ENCODE data around the gene RTEL1. TPM values are rescaled to one million over a fixed set of nuclear protein-coding genes. Genes with fewer than 3 reads are reported as not detected.
"Not testable (repeated sequence)": the region's sequence is repeated elsewhere in the genome, so short reads cannot be mapped to it uniquely, and the experiment has no call there.

Gene RTEL1
- total RNA-seq, 3 donors from 2014 or later (not counting 1 experiment from before 2014, with no cell fraction given) = 36.3 to 52.0 (median 40.4) TPM

GRCh38 chr20:63664861-63665594, 6.9 kb downstream of the RTEL1 start:
- no peak for TF ChIP-seq CTCF (IDR thresholded peaks at IDR 0.05)
- Histone ChIP-seq H3K36me3 (ENCODE audit: control insufficient read depth, insufficient read depth, low read length) (peaks cover 17% of the 10 kb centered on the region), H3K9me3 (ENCODE audit: control insufficient read depth, insufficient read depth, low read length) (no peaks in the 10 kb centered on the region), H3K4me3 (ENCODE audit: low read length) (no peak overlapping the region), H3K27me3 (ENCODE audit: control insufficient read depth, insufficient read depth, low read length) (no peaks in the 10 kb centered on the region), H3K4me1 (ENCODE audit: control insufficient read depth, insufficient read depth, low read length) (no peaks in the 10 kb centered on the region), H3K27ac (ENCODE audit: low read length) (no peak overlapping the region)
- intact Hi-C loops (cut with micrococcal nuclease) = no loop called here
- whole genome bisulfite sequencing (ENCODE audit: insufficient coverage) = 91% methylated on average over 18 of the region's 18 CpGs
- ATAC-seq = no peak
- no peak overlapping the region for H3K27ac Mint-ChIP-seq
- no peaks in the 10 kb centered on the region for H3K36me3 Mint-ChIP-seq
- no peak overlapping the region for H3K4me3 Mint-ChIP-seq
- no peaks in the 10 kb centered on the region for H3K4me1 Mint-ChIP-seq
- H3K9me3 Mint-ChIP-seq = no peaks in the 10 kb centered on the region
- no peak for DNase-seq
- H3K27me3 Mint-ChIP-seq (ENCODE audit: low read depth in 2 of 2) = no peaks in the 10 kb centered on the region

GRCh38 chr20:63665708-63666107, 7.6 kb downstream of the RTEL1 start:
- no peaks in the 10 kb centered on the region for H3K4me1 Mint-ChIP-seq
- intact Hi-C loops (cut with micrococcal nuclease) = no loop called here
- DNase-seq = no peak
- no peaks in the 10 kb centered on the region for H3K9me3 ChIP-seq (ENCODE audit: control insufficient read depth, insufficient read depth, low read length)
- H3K27ac ChIP-seq (ENCODE audit: low read length) = no peak overlapping the region
- H3K9me3 Mint-ChIP-seq = no peaks in the 10 kb centered on the region
- 97% methylated on average over 14 of the region's 14 CpGs for WGBS (ENCODE audit: insufficient coverage)
- H3K27me3 Mint-ChIP-seq (ENCODE audit: low read depth in 2 of 2) = no peaks in the 10 kb centered on the region
- H3K27me3 ChIP-seq (ENCODE audit: control insufficient read depth, insufficient read depth, low read length) = no peaks in the 10 kb centered on the region
- H3K36me3 Mint-ChIP-seq = no peaks in the 10 kb centered on the region
- no peak overlapping the region for H3K4me3 ChIP-seq (ENCODE audit: low read length)
- no peak for ATAC-seq
- no peak overlapping the region for H3K4me3 Mint-ChIP-seq
- no peaks in the 10 kb centered on the region for H3K4me1 ChIP-seq (ENCODE audit: control insufficient read depth, insufficient read depth, low read length)
- peaks cover 17% of the 10 kb centered on the region for H3K36me3 ChIP-seq (ENCODE audit: control insufficient read depth, insufficient read depth, low read length)
- no peak overlapping the region for H3K27ac Mint-ChIP-seq
- no peak for TF ChIP-seq CTCF (IDR thresholded peaks at IDR 0.05)

- TF ChIP-seq CTCF (IDR thresholded peaks at IDR 0.05) = no peak
- no peaks in the 10 kb centered on the region for H3K27me3 Mint-ChIP-seq (ENCODE audit: low read depth in 2 of 2)
- no peaks in the 10 kb centered on the region for H3K36me3 Mint-ChIP-seq
- H3K27ac Mint-ChIP-seq = no peak overlapping the region
- WGBS (ENCODE audit: insufficient coverage) = 96% methylated on average over 16 of the region's 16 CpGs
- H3K4me3 ChIP-seq (ENCODE audit: low read length) = no peak overlapping the region
- H3K4me1 Mint-ChIP-seq = no peaks in the 10 kb centered on the region
- H3K9me3 ChIP-seq (ENCODE audit: control insufficient read depth, insufficient read depth, low read length) = no peaks in the 10 kb centered on the region
- intact Hi-C loops (cut with micrococcal nuclease) = no loop called here
- no peak overlapping the region for H3K27ac ChIP-seq (ENCODE audit: low read length)
- no peak for ATAC-seq
- H3K4me3 Mint-ChIP-seq = no peak overlapping the region
- no peaks in the 10 kb centered on the region for H3K4me1 ChIP-seq (ENCODE audit: control insufficient read depth, insufficient read depth, low read length)
- H3K27me3 ChIP-seq (ENCODE audit: control insufficient read depth, insufficient read depth, low read length) = no peaks in the 10 kb centered on the region
- peaks cover 15% of the 10 kb centered on the region for H3K36me3 ChIP-seq (ENCODE audit: control insufficient read depth, insufficient read depth, low read length)
- H3K9me3 Mint-ChIP-seq = no peaks in the 10 kb centered on the region
- DNase-seq = no peak
Observed at GRCh38 chr20:63667858-63668257, 9.7 kb downstream of the RTEL1 start.

- no peaks in the 10 kb centered on the region for H3K4me1 ChIP-seq (ENCODE audit: control insufficient read depth, insufficient read depth, low read length)
- H3K4me3 Mint-ChIP-seq = no peak overlapping the region
- intact Hi-C loops (cut with micrococcal nuclease) = no loop called here
- no peaks in the 10 kb centered on the region for H3K27me3 Mint-ChIP-seq (ENCODE audit: low read depth in 2 of 2)
- H3K27ac ChIP-seq (ENCODE audit: low read length) = no peak overlapping the region
- no peaks in the 10 kb centered on the region for H3K9me3 Mint-ChIP-seq
- H3K4me3 ChIP-seq (ENCODE audit: low read length) = no peak overlapping the region
- no peaks in the 10 kb centered on the region for H3K4me1 Mint-ChIP-seq
- WGBS (ENCODE audit: insufficient coverage) = 97% methylated on average over 11 of the region's 11 CpGs
- no peaks in the 10 kb centered on the region for H3K36me3 Mint-ChIP-seq
- no peaks in the 10 kb centered on the region for H3K27me3 ChIP-seq (ENCODE audit: control insufficient read depth, insufficient read depth, low read length)
- no peak overlapping the region for H3K27ac Mint-ChIP-seq
- ATAC-seq (no peak), DNase-seq (no peak)
- TF ChIP-seq CTCF (IDR thresholded peaks at IDR 0.05) = no peak
- no peaks in the 10 kb centered on the region for H3K9me3 ChIP-seq (ENCODE audit: control insufficient read depth, insufficient read depth, low read length)
- peaks cover 15% of the 10 kb centered on the region for H3K36me3 ChIP-seq (ENCODE audit: control insufficient read depth, insufficient read depth, low read length)
Observed at GRCh38 chr20:63668351-63668750, 10.2 kb downstream of the RTEL1 start.

- intact Hi-C loops (cut with micrococcal nuclease); H3K27ac Mint-ChIP-seq; ATAC-seq; H3K9me3 Mint-ChIP-seq; H3K27me3 Mint-ChIP-seq (ENCODE audit: low read depth in 2 of 2); DNase-seq; H3K4me1 Mint-ChIP-seq; H3K4me3 Mint-ChIP-seq; H3K4me3 ChIP-seq (ENCODE audit: low read length); H3K36me3 Mint-ChIP-seq; H3K4me1 ChIP-seq (ENCODE audit: control insufficient read depth, insufficient read depth, low read length); H3K27ac ChIP-seq (ENCODE audit: low read length); H3K27me3 ChIP-seq (ENCODE audit: control insufficient read depth, insufficient read depth, low read length); H3K9me3 ChIP-seq (ENCODE audit: control insufficient read depth, insufficient read depth, low read length): not testable (repeated sequence)
- peaks cover 14% of the 10 kb centered on the region for H3K36me3 ChIP-seq (ENCODE audit: control insufficient read depth, insufficient read depth, low read length)
- WGBS (ENCODE audit: insufficient coverage) = 98% methylated on average over 12 of the region's 12 CpGs
Observed at GRCh38 chr20:63671695-63672094, 13.6 kb downstream of the RTEL1 start.

Measured in natural killer cell (primary cell).